Transverse colon (tissue), 4 donors: ENCODE results near the gene CPAMD8. TPM values are rescaled to one million over a fixed set of nuclear protein-coding genes. Genes with fewer than 3 reads are reported as not detected.

Source experiments
- DNase-seq: peaks from one replicate; pipeline ENCODE4 v3.0.0-alpha.2; 2019
- H3K27ac ChIP-seq, 4 donors: fragments of 200-600 bp; sonication (generic); 2 replicates each; pipeline ENCODE4 v1.5.1; 2016 to 2018; ENCODE audit warnings: inconsistent platforms in 4 of 4
- H3K27me3 ChIP-seq: fragments of 200-600 bp; sonication (generic); 2 replicates; pipeline ENCODE4 v1.5.1; 2017; ENCODE audit warnings: inconsistent platforms
- H3K36me3 ChIP-seq, 4 donors: fragments of 200-600 bp; sonication (generic); 2 replicates each; pipeline ENCODE4 v1.5.1; 2017 to 2019; ENCODE audit warnings: inconsistent platforms in 4 of 4
- H3K4me1 ChIP-seq, 4 donors: fragments of 200-600 bp; sonication (generic); 2 replicates each; pipeline ENCODE4 v1.5.1; 2017 to 2020; ENCODE audit warnings: inconsistent platforms in 4 of 4
- H3K4me3 ChIP-seq, 4 donors: fragments of 200-600 bp; sonication (generic); 1 replicate in 1 of 4; 2 replicates in 3 of 4; pipeline versions ENCODE4 v1.5.1 to v1.6.1; 2017 to 2019; ENCODE audit warnings: inconsistent platforms in 4 of 4
- H3K9me3 ChIP-seq, 2 donors: fragments of 200-600 bp; sonication (generic); 2 replicates each; pipeline ENCODE4 v1.5.1; 2017 to 2019; ENCODE audit warnings: inconsistent platforms in 2 of 2
- EP300 ChIP-seq: sonication (generic); formaldehyde crosslinking; IDR thresholded peaks from one replicate; pipeline ENCODE4 v1.6.1; 2017; ENCODE audit warnings: antibody characterized with exemption, low read depth
- POLR2A ChIP-seq: fragments of 450-650 bp; IDR thresholded peaks from one replicate; pipeline ENCODE4 v1.6.1; 2016; ENCODE audit warnings: antibody characterized with exemption, mild to moderate bottlenecking, moderate library complexity
- POLR2AphosphoS5 ChIP-seq, 3 donors: sonication (generic); formaldehyde crosslinking; IDR thresholded peaks; one replicate each; pipeline ENCODE4 v1.6.1; 2016; ENCODE audit warnings: antibody characterized with exemption in 3 of 3
- WGBS, 2 donors: methylation state at CpG; one replicate each; pipeline ENCODE4 v1.1.5; 2018; ENCODE audit warnings: low coverage in 1 of 2; 5-methylcytosine and 5-hydroxymethylcytosine counted together
- in situ Hi-C, 4 donors: fragments of 200-750 bp; cut with MboI; loops; one replicate each; pipeline versions ENCODE4 v1.15.0 to v1.15.1; 2017; ENCODE audit warnings: low sequenced_read_pairs in 3 of 4, low pct_ligation_motif_present in 1 of 4, low pct_unique_long_range_greater_than_20kb in 1 of 4
- intact Hi-C: fragments of 100-400 bp; cut with DNase I; formaldehyde crosslinking; loops from one replicate; pipeline ENCODE4 v1.15.1; 2023; ENCODE audit warnings: low total_unique reads
- total RNA-seq, 4 donors: library from RNA; depleted of rRNA; stranded (reverse); fragments of >200 nt; gene quantifications; one replicate each; pipeline ENCODE4 v1.1.0, GENCODE V29; 2016
- TF ChIP-seq, protein P1 (sequence below), 5 experiments: fragments of 200-600 bp in 3 of 5; fragments of 450-650 bp in 2 of 5; sonication (generic) in 3 of 5; IDR thresholded peaks; 1 replicate in 2 of 5; 2 replicates in 3 of 5; pipeline ENCODE4 v1.5.1; 2016 to 2017; ENCODE audit warnings: antibody characterized with exemption in 5 of 5, inconsistent platforms in 3 of 5, mild to moderate bottlenecking in 2 of 5, moderate library complexity in 1 of 5

The CPAMD8 gene
- total RNA-seq, 4 donors from 2014 or later = 1.4 to 20.9 (median 7.7) TPM

DNA sequence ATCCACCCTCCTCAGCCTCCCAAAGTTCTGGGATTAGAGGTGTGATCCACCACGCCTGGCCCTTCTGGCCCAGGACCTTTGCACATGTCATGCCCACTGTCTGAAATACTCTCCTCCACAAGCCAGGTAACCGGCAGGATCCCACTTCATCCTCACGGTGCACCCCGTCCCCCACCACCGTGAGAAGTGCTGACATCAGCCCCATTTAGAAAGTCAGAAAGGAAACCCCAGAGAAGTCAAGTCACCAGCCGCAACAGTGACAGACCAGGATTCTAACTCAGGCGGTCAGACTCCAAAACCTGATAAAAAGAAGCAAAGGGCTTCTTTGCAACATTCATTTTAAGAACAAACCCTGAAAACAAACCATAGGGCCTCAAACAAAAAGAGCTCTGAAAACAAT is 3.9 kb downstream of the CPAMD8 start:
- peaks cover 49% of the 10 kb centered on the region for H3K27me3 ChIP-seq

DNA sequence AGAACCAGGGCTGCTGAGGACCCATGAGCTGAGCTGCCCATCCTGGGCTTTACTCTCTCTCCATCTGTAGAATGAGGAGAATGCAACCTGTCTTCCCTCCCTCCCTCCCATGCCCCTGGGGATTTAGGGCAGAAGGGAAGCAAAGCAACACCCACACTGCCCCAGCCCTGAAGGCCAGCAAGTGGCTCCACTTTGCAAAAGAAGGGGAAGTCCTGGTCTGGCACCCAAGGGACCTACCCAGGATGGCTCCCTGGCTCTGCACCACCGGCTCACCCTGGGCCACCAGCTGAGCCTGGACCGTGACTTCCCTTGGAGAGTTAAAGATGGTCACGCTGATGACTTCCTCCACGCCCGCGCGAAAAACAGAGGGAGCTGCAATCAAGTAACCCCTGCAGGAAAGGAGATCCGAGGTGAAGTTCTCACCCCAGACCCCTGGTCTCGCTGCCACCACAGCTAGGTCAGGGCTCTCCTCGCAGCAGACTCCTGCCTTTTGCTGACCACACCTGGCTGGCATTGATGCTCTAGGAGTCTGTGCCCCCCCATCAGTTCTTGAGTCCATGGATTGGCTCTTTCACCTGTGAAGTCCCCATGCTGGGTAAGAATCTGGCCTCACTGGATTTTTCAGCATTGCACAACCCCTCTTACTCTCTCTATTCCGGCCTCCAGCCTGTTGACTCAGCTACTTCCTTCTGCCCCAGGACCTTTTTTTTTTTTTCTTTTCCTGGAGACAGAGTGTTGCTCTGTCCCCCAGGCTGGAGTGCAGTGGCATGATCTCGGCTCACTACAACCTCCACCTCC is 4.6 kb downstream of the CPAMD8 start:
- H3K4me3 ChIP-seq = no peak overlapping the region
- TF ChIP-seq, protein P1, sequence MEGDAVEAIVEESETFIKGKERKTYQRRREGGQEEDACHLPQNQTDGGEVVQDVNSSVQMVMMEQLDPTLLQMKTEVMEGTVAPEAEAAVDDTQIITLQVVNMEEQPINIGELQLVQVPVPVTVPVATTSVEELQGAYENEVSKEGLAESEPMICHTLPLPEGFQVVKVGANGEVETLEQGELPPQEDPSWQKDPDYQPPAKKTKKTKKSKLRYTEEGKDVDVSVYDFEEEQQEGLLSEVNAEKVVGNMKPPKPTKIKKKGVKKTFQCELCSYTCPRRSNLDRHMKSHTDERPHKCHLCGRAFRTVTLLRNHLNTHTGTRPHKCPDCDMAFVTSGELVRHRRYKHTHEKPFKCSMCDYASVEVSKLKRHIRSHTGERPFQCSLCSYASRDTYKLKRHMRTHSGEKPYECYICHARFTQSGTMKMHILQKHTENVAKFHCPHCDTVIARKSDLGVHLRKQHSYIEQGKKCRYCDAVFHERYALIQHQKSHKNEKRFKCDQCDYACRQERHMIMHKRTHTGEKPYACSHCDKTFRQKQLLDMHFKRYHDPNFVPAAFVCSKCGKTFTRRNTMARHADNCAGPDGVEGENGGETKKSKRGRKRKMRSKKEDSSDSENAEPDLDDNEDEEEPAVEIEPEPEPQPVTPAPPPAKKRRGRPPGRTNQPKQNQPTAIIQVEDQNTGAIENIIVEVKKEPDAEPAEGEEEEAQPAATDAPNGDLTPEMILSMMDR (IDR thresholded peaks at IDR 0.05) = no peak
- 88% methylated on average over 12 of the region's 12 CpGs; no CpG with 5 or more reads in 1 of the 2 donors for WGBS, 2 donors

More for the DNA sequence above, 3.9 kb downstream of the CPAMD8 start:
- in situ Hi-C loops (no loop called here), intact Hi-C loops (no loop called here)
- H3K4me3 ChIP-seq = no peak overlapping the region
- no peaks in the 10 kb centered on the region for H3K36me3 ChIP-seq
- H3K9me3 ChIP-seq = peaks cover 0 to 4% of the 10 kb centered on the region in 2 donors
- peaks cover 0 to 14% (median 8%) of the 10 kb centered on the region in 4 donors for H3K4me1 ChIP-seq
- TF ChIP-seq POLR2A (no peak), POLR2AphosphoS5 (IDR thresholded peaks at IDR 0.05) (no peak), EP300 (no peak)
- TF ChIP-seq, protein P1 (IDR thresholded peaks at IDR 0.05) = no peak
- DNase-seq = no peak
- 82% methylated on average over 7 of the region's 7 CpGs; no CpG with 5 or more reads in 1 of the 2 donors for WGBS, 2 donors
- H3K27ac ChIP-seq = no peak overlapping the region

DNA sequence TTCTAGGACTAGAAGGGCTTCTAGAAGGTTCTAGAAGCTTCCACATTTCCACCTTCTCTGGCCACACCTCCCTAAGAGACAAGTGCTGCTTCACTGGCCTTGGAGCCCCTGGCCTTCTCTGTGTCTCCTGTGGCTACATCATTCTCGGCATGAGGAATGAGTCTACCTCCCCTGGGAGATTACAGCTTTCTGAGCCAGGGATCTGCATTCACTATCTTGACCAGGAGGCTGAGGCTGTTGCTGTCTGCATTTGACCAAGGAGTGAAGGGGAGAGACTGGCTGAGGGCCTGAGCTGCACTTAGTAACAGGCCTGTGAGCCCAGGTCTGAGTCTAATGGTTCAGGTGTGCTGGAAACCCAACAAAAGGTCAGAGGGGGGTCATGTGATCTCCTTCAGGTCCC is 5.3 kb downstream of the CPAMD8 start:
- Histone ChIP-seq H3K27me3 (peaks cover 35% of the 10 kb centered on the region), H3K27ac (no peak overlapping the region), H3K36me3 (no peaks in the 10 kb centered on the region), H3K9me3 (peaks cover 0 to 4% of the 10 kb centered on the region in 2 donors), H3K4me1 (peaks cover 0 to 8% (median 7%) of the 10 kb centered on the region in 4 donors), H3K4me3 (no peak overlapping the region)
- TF ChIP-seq EP300 (no peak), POLR2AphosphoS5 (IDR thresholded peaks at IDR 0.05) (no peak), POLR2A (no peak)
- TF ChIP-seq, protein P1 (IDR thresholded peaks at IDR 0.05) = no peak
- in situ Hi-C loops = no loop called here
- WGBS, 2 donors = 90% methylated on average over 1 of the region's 1 CpG; no CpG with 5 or more reads in 1 of the 2 donors
- intact Hi-C loops = no loop called here
- no peak for DNase-seq

More for the DNA sequence above, 4.6 kb downstream of the CPAMD8 start:
- DNase-seq = no peak
- H3K4me1 ChIP-seq = peaks cover 0 to 11% (median 8%) of the 10 kb centered on the region in 4 donors
- no peaks in the 10 kb centered on the region for H3K36me3 ChIP-seq
- intact Hi-C loops (no loop called here), in situ Hi-C loops (no loop called here)
- H3K27ac ChIP-seq = no peak overlapping the region
- H3K27me3 ChIP-seq = peaks cover 41% of the 10 kb centered on the region
- peaks cover 0 to 4% of the 10 kb centered on the region in 2 donors for H3K9me3 ChIP-seq

DNA sequence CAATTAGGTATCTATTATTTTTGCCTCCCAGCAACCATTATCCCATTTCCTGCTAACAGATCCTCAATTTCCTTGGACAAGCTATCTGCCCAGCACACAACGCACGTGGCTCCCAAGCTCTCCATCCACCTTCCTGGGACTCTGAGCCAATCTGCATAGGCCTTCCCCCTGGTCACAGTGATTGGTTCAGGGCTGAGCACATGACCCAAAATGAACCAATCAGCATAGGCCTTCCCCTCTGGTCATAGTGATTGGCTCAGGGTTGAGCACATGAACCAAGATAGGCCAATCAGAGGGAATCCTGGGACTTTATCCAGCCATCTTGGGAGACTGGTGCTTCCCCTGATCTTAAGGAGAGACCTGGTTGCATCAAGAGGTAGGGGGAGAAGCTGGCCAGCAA is 5.8 kb downstream of the CPAMD8 start:
- WGBS, 2 donors = 60 to 93% methylated on average over 2 of the region's 2 CpGs
- no peak for DNase-seq
- Histone ChIP-seq H3K4me1 (peaks cover 0 to 3% (median 2%) of the 10 kb centered on the region in 4 donors), H3K4me3 (no peak overlapping the region), H3K27me3 (peaks cover 30% of the 10 kb centered on the region), H3K36me3 (no peaks in the 10 kb centered on the region), H3K27ac (no peak overlapping the region), H3K9me3 (peaks cover 0 to 4% of the 10 kb centered on the region in 2 donors)
- intact Hi-C loops (no loop called here), in situ Hi-C loops (no loop called here)
- TF ChIP-seq EP300 (no peak), POLR2A (no peak), POLR2AphosphoS5 (IDR thresholded peaks at IDR 0.05) (no peak)
- TF ChIP-seq, protein P1 (IDR thresholded peaks at IDR 0.05) = no peak
